Right renal pelvis (tissue), 4 donors: ENCODE data around the gene CCDC195. TPM values are rescaled to one million over a fixed set of nuclear protein-coding genes. Genes with fewer than 3 reads are reported as not detected.

ENCODE experiments used
- polyA plus RNA-seq, 4 donors: library from polyadenylated mRNA; unstranded; fragments of 120-200 nt; gene quantifications; one replicate each; pipeline ENCODE4 v1.2.1, GENCODE V29; 2013; ENCODE audit not compliant: insufficient read length in 4 of 4

The CCDC195 gene
- polyA plus RNA-seq, 4 donors: 0.09 TPM; not detected in 3

Other genes with a start within 250 kb of the CCDC195 start
- 100 to 1,000 TPM; 107 to 140 (median 136) TPM for gene CUL3, start 131.0 kb downstream of the CCDC195 start, polyA plus RNA-seq